K562 (cell line): Measurements from ENCODE around the gene AQR. TPM values are rescaled to one million over a fixed set of nuclear protein-coding genes. Genes with fewer than 3 reads are reported as not detected.

Experiments
- ASH1L ChIP-seq: fragments of 450-650 bp; IDR thresholded peaks from 2 replicates; pipeline ENCODE4 v1.6.1; 2018; ENCODE audit warnings: borderline replicate concordance, mild to moderate bottlenecking, low read depth; ENCODE audit not compliant: partially characterized antibody
- BRF2 ChIP-seq: IDR thresholded peaks from 3 replicates; pipeline ENCODE4 v1.6.1; 2011; ENCODE audit warnings: borderline replicate concordance, mild to moderate bottlenecking; ENCODE audit not compliant: insufficient read length, insufficient read depth
- CC2D1A ChIP-seq: fragments of 450-650 bp; IDR thresholded peaks from 2 replicates; pipeline ENCODE4 v1.6.1; 2017; ENCODE audit warnings: mild to moderate bottlenecking
- FOXK1 ChIP-seq: sonication (generic); formaldehyde crosslinking; IDR thresholded peaks from 2 replicates; pipeline ENCODE4 v1.8.0; 2022; ENCODE audit warnings: missing genetic modification reagents, mild to moderate bottlenecking, borderline replicate concordance
- FOXP1 ChIP-seq: sonication (generic); formaldehyde crosslinking; IDR thresholded peaks from 2 replicates; pipeline ENCODE4 v1.8.0; 2022; ENCODE audit warnings: mild to moderate bottlenecking, missing genetic modification reagents
- GABPA ChIP-seq: fragments of 200-800 bp; sonication (Bioruptor generic); conservative IDR thresholded peaks from 2 replicates; pipeline ENCODE4 v1.6.1; 2016; ENCODE audit warnings: low read depth, missing genetic modification characterization, missing compliant biosample characterization
- GABPB1 ChIP-seq: sonication (generic); formaldehyde crosslinking; IDR thresholded peaks from 2 replicates; pipeline ENCODE4 v1.8.0; 2022; ENCODE audit warnings: mild to moderate bottlenecking, missing genetic modification reagents
- JUNB ChIP-seq: fragments of 450-650 bp; formaldehyde crosslinking; conservative IDR thresholded peaks from 2 replicates; pipeline ENCODE4 v1.4.0; 2020; ENCODE audit warnings: mild to moderate bottlenecking
- MTA1 ChIP-seq: fragments of 450-650 bp; IDR thresholded peaks from 2 replicates; pipeline ENCODE4 v1.6.1; 2017; ENCODE audit warnings: borderline replicate concordance
- MTA3 ChIP-seq: fragments of 450-650 bp; formaldehyde crosslinking; IDR thresholded peaks from 2 replicates; pipeline ENCODE4 v1.6.1; 2017; ENCODE audit warnings: mild to moderate bottlenecking, borderline replicate concordance
- PCBP2 ChIP-seq: fragments of 200-400 bp; formaldehyde crosslinking; IDR thresholded peaks from 2 replicates; pipeline ENCODE4 v1.6.1; 2018; ENCODE audit warnings: low read length, low read depth, mild to moderate bottlenecking, moderate library complexity; ENCODE audit not compliant: poor library complexity, severe bottlenecking
- POLR2B ChIP-seq: fragments of 450-650 bp; IDR thresholded peaks from 2 replicates; pipeline ENCODE4 v1.6.1; 2018; ENCODE audit warnings: low read depth; ENCODE audit not compliant: partially characterized antibody
- RBM25 ChIP-seq: fragments of 200-400 bp; formaldehyde crosslinking; IDR thresholded peaks from 2 replicates; pipeline ENCODE4 v1.6.1; 2018; ENCODE audit warnings: low read length, low read depth, moderate library complexity; ENCODE audit not compliant: severe bottlenecking
- SIN3A ChIP-seq, 2 experiments: fragments of 150-350 bp in 1 of 2; IDR thresholded peaks; 2 replicates each; pipeline ENCODE4 v1.6.1; 2011 to 2016; ENCODE audit warnings: borderline replicate concordance in 2 of 2, low read depth in 2 of 2, low read length in 2 of 2, mild to moderate bottlenecking in 2 of 2, moderate library complexity in 2 of 2; ENCODE audit not compliant: control insufficient read depth in 1 of 2
- SMAD3 ChIP-seq: fragments of 450-650 bp; formaldehyde crosslinking; conservative IDR thresholded peaks from 2 replicates; pipeline ENCODE4 v1.4.0; 2020; ENCODE audit warnings: mild to moderate bottlenecking
- SMARCA4 ChIP-seq: fragments of 450-650 bp; IDR thresholded peaks from 2 replicates; pipeline ENCODE4 v1.6.1; 2016
- STAG1 ChIP-seq: sonication (generic); formaldehyde crosslinking; IDR thresholded peaks from 2 replicates; pipeline ENCODE4 v1.5.0; 2020; ENCODE audit warnings: missing genetic modification reagents, borderline replicate concordance
- TCF3 ChIP-seq: sonication (generic); formaldehyde crosslinking; IDR thresholded peaks from 2 replicates; pipeline ENCODE4 v1.4.0; 2020; ENCODE audit warnings: mild to moderate bottlenecking, missing genetic modification reagents
- THAP12 ChIP-seq: fragments of 250-450 bp; sonication (Bioruptor Pico); IDR thresholded peaks from 2 replicates; pipeline ENCODE4 v1.9.0; 2021; ENCODE audit warnings: mild to moderate bottlenecking, inconsistent platforms
- U2AF2 ChIP-seq: fragments of 200-400 bp; formaldehyde crosslinking; optimal IDR thresholded peaks from 2 replicates; pipeline ENCODE3; 2017; ENCODE audit warnings: low read depth, mild to moderate bottlenecking, low read length
- ZBTB8A ChIP-seq: fragments of 450-650 bp; IDR thresholded peaks from 2 replicates; pipeline ENCODE4 v1.6.1; 2018; ENCODE audit warnings: mild to moderate bottlenecking, moderate library complexity; ENCODE audit not compliant: partially characterized antibody
- ZFX ChIP-seq: sonication (generic); formaldehyde crosslinking; IDR thresholded peaks from 2 replicates; pipeline ENCODE4 v1.8.0; 2022; ENCODE audit warnings: mild to moderate bottlenecking, missing genetic modification reagents, moderate library complexity
- ZNF165 ChIP-seq: fragments of 250-450 bp; sonication (Bioruptor Pico); IDR thresholded peaks from 2 replicates; pipeline ENCODE4 v1.4.0; 2020; ENCODE audit warnings: borderline replicate concordance
- ZNF24 ChIP-seq: fragments of 450-650 bp; IDR thresholded peaks from 2 replicates; pipeline ENCODE4 v1.6.1; 2016
- ZNF263 ChIP-seq: sonication (generic); formaldehyde crosslinking; IDR thresholded peaks from 2 replicates; pipeline ENCODE4 v1.8.0; 2022; ENCODE audit warnings: mild to moderate bottlenecking, missing genetic modification reagents, borderline replicate concordance
- ZNF274 ChIP-seq: IDR thresholded peaks from 2 replicates; pipeline ENCODE4 v1.6.1; 2011; ENCODE audit warnings: low read depth, mild to moderate bottlenecking, low read length, moderate library complexity, borderline replicate concordance
- ZNF384 ChIP-seq: IDR thresholded peaks from 2 replicates; pipeline ENCODE4 v1.6.1; 2012; ENCODE audit warnings: low read depth, low read length, improper control_type of control experiment
- polyA plus RNA-seq, 8 experiments: library from polyadenylated mRNA; depleted of rRNA in 4 of 8; stranded (reverse) in 5 of 8; unstranded in 3 of 8; fragments of >200 nt; fragmentation: Nextera tagmentation in 2 of 8; fragmentation: Illumina TruSeq in 1 of 8; extraction: Ambion mirVana in 2 of 8; extraction: Trizol in 1 of 8; gene quantifications; 2 replicates each; pipeline versions ENCODE4 v1.2.1 to v1.2.3, GENCODE V29; 2011 to 2014; ENCODE audit warnings: inconsistent platforms in 1 of 8, missing spikeins in 1 of 8
- total RNA-seq, 7 experiments: library from RNA; depleted of rRNA in 6 of 7; stranded (reverse); fragments of >200 nt in 6 of 7; fragmentation: Illumina TruSeq in 2 of 7; extraction: Trizol in 2 of 7; gene quantifications; 2 replicates each; pipeline versions ENCODE4 v1.2.1 to v1.2.3, GENCODE V29; 2011 to 2021; ENCODE audit warnings: low replicate concordance in 1 of 7

The AQR gene
- total and polyA plus RNA-seq, 9 of the 15 experiments (the other 6 are each of a cell fraction or from before 2014, with no cell fraction given) = 22.0 to 62.9 (median 39.3) TPM

GRCh38 chr15:34969340-34970097 lies at the start of gene AQR (continued):
- peak; percentile 94 for TF ChIP-seq POLR2B
- no peak for TF ChIP-seq FOXP1 (CRISPR knock-in tag)
- TF ChIP-seq ZNF274 = no peak
- TF ChIP-seq SMAD3 = no peak
- no peak for TF ChIP-seq RBM25
- no peak for TF ChIP-seq U2AF2
- TF ChIP-seq GABPB1 (CRISPR knock-in tag) = peak; percentile 100
- peak; percentile 100 for TF ChIP-seq GABPA (tag)
- no peak for TF ChIP-seq ZNF263 (CRISPR knock-in tag)
- TF ChIP-seq ZFX = peak; percentile 54
- peak; percentile 45; the same call in 1 of the 2 replicates for TF ChIP-seq ZNF24
- no peak for TF ChIP-seq ASH1L
- TF ChIP-seq STAG1 = no peak
- peak; percentile 28; the same call in 1 of the 2 replicates for TF ChIP-seq ZNF384
- peak; percentile 36; the same call in 1 of the 2 replicates for TF ChIP-seq TCF3 (CRISPR knock-in tag)
- peak; percentile 88 for TF ChIP-seq MTA3
- TF ChIP-seq ZNF165 (CRISPR knock-in tag) = no peak
- no peak for TF ChIP-seq BRF2
- no peak for TF ChIP-seq ZBTB8A
- 0 out of 2 replicates have a peak, but pooled peaks have one; percentile 77 for TF ChIP-seq FOXK1
- peak; percentile 86 for TF ChIP-seq CC2D1A
- TF ChIP-seq JUNB = no peak
- TF ChIP-seq SIN3A (IDR thresholded peaks at IDR 0.05; ENCODE audit: borderline replicate concordance in 2 of 2, control insufficient read depth in 1 of 2, low read depth in 2 of 2, low read length in 2 of 2) = no peak
- TF ChIP-seq THAP12 (CRISPR knock-in tag) = 0 out of 2 replicates have a peak, but pooled peaks have one; percentile 51
- no peak for TF ChIP-seq PCBP2
- no peak for TF ChIP-seq SMARCA4
- TF ChIP-seq MTA1 = no peak
